OCI-LY7 (cell line): ENCODE results near the gene EHF. TPM values are rescaled to one million over a fixed set of nuclear protein-coding genes. Genes with fewer than 3 reads are reported as not detected.

ENCODE experiments used
- BruUV-seq: library from RNA; stranded (reverse); fragments of 400-500 nt; replicated peaks from 2 replicates; lab custom pipeline; 2021; lab: Mats Ljungman, UMichigan
- CTCF ChIA-PET: fragments of 300-600 bp; sonication (Branson Sonifier 250); formaldehyde crosslinking; loops from one replicate; lab custom pipeline; 2022; ENCODE audit warnings: antibody characterized with exemption; ENCODE audit not compliant: unreplicated experiment; lab: Charles Lee
- POLR2A ChIA-PET: fragments of 300-600 bp; sonication (Branson Sonifier 250); formaldehyde crosslinking; loops from one replicate; lab custom pipeline; 2022; ENCODE audit warnings: antibody characterized with exemption; lab: Charles Lee
- DNase-seq: peaks from one replicate; pipeline ENCODE4 v3.0.0-alpha.2; 2015; ENCODE audit warnings: low spot score
- H2AFZ ChIP-seq: fragments of 200-600 bp; sonication (generic), shearing (Covaris generic); 2 replicates; pipeline ENCODE4 v1.6.1; 2014; ENCODE audit warnings: mild to moderate bottlenecking, antibody characterized with exemption, low read length, moderate library complexity
- H3K27ac ChIP-seq: fragments of 200-600 bp; sonication (generic); 2 replicates; pipeline ENCODE4 v1.5.1; 2014; ENCODE audit warnings: mixed run types, low read depth, mild to moderate bottlenecking, moderate library complexity, low read length, inconsistent platforms; ENCODE audit not compliant: poor library complexity, severe bottlenecking
- H3K36me3 ChIP-seq: fragments of 200-600 bp; sonication (generic); 2 replicates; pipeline ENCODE4 v1.6.1; 2014; ENCODE audit warnings: mild to moderate bottlenecking, antibody characterized with exemption, low read length, moderate library complexity, mixed read lengths; ENCODE audit not compliant: insufficient read depth
- H3K4me1 ChIP-seq: fragments of 200-600 bp; sonication (generic); 2 replicates; pipeline ENCODE4 v1.5.1; 2014; ENCODE audit warnings: mild to moderate bottlenecking, low read length; ENCODE audit not compliant: insufficient read depth, poor library complexity, severe bottlenecking
- H3K4me2 ChIP-seq: fragments of 200-600 bp; sonication (generic); 2 replicates; pipeline ENCODE4 v1.6.1; 2014; ENCODE audit warnings: mild to moderate bottlenecking, low read length
- H3K4me3 ChIP-seq: fragments of 200-600 bp; sonication (generic); 2 replicates; pipeline ENCODE4 v1.5.1; 2014; ENCODE audit warnings: mild to moderate bottlenecking, low read depth, low read length; ENCODE audit not compliant: poor library complexity, severe bottlenecking
- H3K79me2 ChIP-seq: fragments of 200-600 bp; sonication (generic); 2 replicates; pipeline ENCODE4 v1.6.1; 2016; ENCODE audit warnings: low read depth, mild to moderate bottlenecking, low read length, moderate library complexity, mixed read lengths; ENCODE audit not compliant: insufficient read depth
- H3K9me2 ChIP-seq: fragments of 200-600 bp; sonication (generic); 2 replicates; pipeline ENCODE4 v1.6.1; 2016; ENCODE audit warnings: mild to moderate bottlenecking, low read length, mixed read lengths; ENCODE audit not compliant: insufficient read depth
- H3K9me3 ChIP-seq: fragments of 200-600 bp; sonication (generic); 2 replicates; pipeline ENCODE4 v1.6.1; 2014; ENCODE audit warnings: mild to moderate bottlenecking, mixed run types, low read length, mixed read lengths
- H4K20me1 ChIP-seq: fragments of 200-600 bp; sonication (generic); 2 replicates; pipeline ENCODE4 v1.6.1; 2014; ENCODE audit warnings: mild to moderate bottlenecking, antibody characterized with exemption, low read length, moderate library complexity, mixed read lengths; ENCODE audit not compliant: insufficient read depth
- EZH2phosphoT487 ChIP-seq: fragments of 200-600 bp; sonication (generic); IDR thresholded peaks from 2 replicates; pipeline ENCODE4 v1.6.1; 2018; ENCODE audit warnings: low read depth, borderline replicate concordance, mild to moderate bottlenecking, mixed run types, antibody characterized with exemption, low read length, moderate library complexity, mixed read lengths
- intact Hi-C: fragments of 100-400 bp; cut with micrococcal nuclease; formaldehyde crosslinking; loops from one replicate; pipeline ENCODE4 v1.10.0; 2022; ENCODE audit not compliant: unreplicated experiment
- total RNA-seq, 2 experiments: library from RNA; depleted of rRNA in 1 of 2; stranded (reverse); fragments of >200 nt in 1 of 2; shearing (Covaris generic) in 1 of 2; gene quantifications; 2 replicates each; pipeline ENCODE4 v1.2.3, GENCODE V29; 2014 to 2022
- TF ChIP-seq, protein P1 (sequence below): fragments of 200-600 bp; sonication (generic); conservative IDR thresholded peaks from 2 replicates; pipeline ENCODE4 v1.5.1; 2014; ENCODE audit warnings: mild to moderate bottlenecking, antibody characterized with exemption, low read length, moderate library complexity, mixed read lengths

Gene EHF
- total RNA-seq, 2 experiments from 2014 or later = not detected

DNA sequence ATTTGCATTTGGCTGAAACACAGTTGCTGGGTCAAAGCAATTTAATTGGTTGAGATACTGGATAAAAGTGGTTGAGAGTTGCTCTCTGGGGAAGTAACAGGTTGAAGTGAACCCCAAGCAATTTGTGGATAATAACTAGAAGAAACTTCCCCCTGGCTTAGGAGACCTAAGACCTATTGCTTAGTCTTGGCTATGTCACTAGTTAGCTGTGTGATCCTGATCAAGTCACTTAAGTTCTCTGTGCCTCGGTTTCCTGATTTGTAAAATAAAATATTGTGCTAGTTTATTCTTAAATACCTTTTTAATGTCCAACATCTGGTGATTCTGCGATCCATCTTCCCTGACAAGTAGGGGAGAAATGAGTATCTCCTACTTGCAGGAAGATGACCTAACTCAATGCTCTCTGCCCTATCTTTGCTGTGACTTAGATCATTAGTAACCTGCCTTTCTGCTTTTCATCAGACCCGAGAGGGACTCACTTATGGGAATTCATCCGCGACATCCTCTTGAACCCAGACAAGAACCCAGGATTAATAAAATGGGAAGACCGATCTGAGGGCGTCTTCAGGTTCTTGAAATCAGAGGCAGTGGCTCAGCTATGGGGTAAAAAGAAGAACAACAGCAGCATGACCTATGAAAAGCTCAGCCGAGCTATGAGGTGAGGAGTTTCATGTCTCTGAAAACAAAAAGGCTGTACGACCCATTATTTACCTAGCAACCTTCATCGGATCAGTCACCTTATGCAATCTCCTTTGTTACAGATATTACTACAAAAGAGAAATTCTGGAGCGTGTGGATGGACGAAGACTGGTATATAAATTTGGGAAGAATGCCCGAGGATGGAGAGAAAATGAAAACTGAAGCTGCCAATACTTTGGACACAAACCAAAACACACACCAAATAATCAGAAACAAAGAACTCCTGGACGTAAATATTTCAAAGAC is 37.5 kb downstream of the EHF start:
- POLR2A ChIA-PET = interaction anchor here (0.7 kb wide), 1 partner anchor 79 kb away, joined by 3 read pairs; no protein-coding TSS in a partner anchor
- Histone ChIP-seq H3K9me2 (no peaks in the 10 kb centered on the region), H3K4me2 (no peak overlapping the region), H3K79me2 (no peaks in the 10 kb centered on the region), H3K4me1 (no peaks in the 10 kb centered on the region), H3K27ac (no peak overlapping the region), H2AFZ (no peak overlapping the region), H4K20me1 (no peaks in the 10 kb centered on the region), H3K36me3 (no peaks in the 10 kb centered on the region), H3K4me3 (no peak overlapping the region), H3K9me3 (no peaks in the 10 kb centered on the region)
- CTCF ChIA-PET = no interaction called here
- no peak for TF ChIP-seq EZH2phosphoT487
- TF ChIP-seq, protein P1, sequence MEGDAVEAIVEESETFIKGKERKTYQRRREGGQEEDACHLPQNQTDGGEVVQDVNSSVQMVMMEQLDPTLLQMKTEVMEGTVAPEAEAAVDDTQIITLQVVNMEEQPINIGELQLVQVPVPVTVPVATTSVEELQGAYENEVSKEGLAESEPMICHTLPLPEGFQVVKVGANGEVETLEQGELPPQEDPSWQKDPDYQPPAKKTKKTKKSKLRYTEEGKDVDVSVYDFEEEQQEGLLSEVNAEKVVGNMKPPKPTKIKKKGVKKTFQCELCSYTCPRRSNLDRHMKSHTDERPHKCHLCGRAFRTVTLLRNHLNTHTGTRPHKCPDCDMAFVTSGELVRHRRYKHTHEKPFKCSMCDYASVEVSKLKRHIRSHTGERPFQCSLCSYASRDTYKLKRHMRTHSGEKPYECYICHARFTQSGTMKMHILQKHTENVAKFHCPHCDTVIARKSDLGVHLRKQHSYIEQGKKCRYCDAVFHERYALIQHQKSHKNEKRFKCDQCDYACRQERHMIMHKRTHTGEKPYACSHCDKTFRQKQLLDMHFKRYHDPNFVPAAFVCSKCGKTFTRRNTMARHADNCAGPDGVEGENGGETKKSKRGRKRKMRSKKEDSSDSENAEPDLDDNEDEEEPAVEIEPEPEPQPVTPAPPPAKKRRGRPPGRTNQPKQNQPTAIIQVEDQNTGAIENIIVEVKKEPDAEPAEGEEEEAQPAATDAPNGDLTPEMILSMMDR = no peak
- no TSS peak for BruUV-seq
- no peak for DNase-seq
- intact Hi-C loops = no loop called here

DNA sequence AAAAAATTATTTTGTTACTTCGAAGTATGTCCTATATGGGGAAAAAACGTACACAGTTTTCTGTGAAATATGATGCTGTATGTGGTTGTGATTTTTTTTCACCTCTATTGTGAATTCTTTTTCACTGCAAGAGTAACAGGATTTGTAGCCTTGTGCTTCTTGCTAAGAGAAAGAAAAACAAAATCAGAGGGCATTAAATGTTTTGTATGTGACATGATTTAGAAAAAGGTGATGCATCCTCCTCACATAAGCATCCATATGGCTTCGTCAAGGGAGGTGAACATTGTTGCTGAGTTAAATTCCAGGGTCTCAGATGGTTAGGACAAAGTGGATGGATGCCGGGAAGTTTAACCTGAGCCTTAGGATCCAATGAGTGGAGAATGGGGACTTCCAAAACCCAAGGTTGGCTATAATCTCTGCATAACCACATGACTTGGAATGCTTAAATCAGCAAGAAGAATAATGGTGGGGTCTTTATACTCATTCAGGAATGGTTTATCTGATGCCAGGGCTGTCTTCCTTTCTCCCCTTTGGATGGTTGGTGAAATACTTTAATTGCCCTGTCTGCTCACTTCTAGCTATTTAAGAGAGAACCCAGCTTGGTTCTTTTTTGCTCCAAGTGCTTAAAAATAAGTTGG is 38.3 kb downstream of the EHF start:
- POLR2A ChIA-PET = interaction anchor here (1.4 kb wide), 1 partner anchor 9 kb away, joined by 5 read pairs; no protein-coding TSS in a partner anchor
- intact Hi-C loops = no loop called here
- H3K79me2 ChIP-seq = no peaks in the 10 kb centered on the region
- no peak overlapping the region for H3K4me3 ChIP-seq
- H3K4me2 ChIP-seq = no peak overlapping the region
- no peaks in the 10 kb centered on the region for H3K4me1 ChIP-seq
- H2AFZ ChIP-seq = no peak overlapping the region
- H3K27ac ChIP-seq = no peak overlapping the region
- CTCF ChIA-PET = no interaction called here
- H3K9me2 ChIP-seq = no peaks in the 10 kb centered on the region
- H3K36me3 ChIP-seq = no peaks in the 10 kb centered on the region
- TF ChIP-seq, protein P1 = no peak
- TF ChIP-seq EZH2phosphoT487 = no peak
- H3K9me3 ChIP-seq = no peaks in the 10 kb centered on the region
- no peaks in the 10 kb centered on the region for H4K20me1 ChIP-seq
- no peak for DNase-seq
- BruUV-seq = no TSS peak
